GM20000 (cell line): ENCODE data around the gene MAP3K15.
A peak's percentile ranks its signal among the peaks of the same experiment; 100 is the strongest.

ENCODE experiments used
- DNase-seq: peaks from one replicate; pipeline ENCODE4 v3.0.0; 2012; ENCODE audit warnings: low spot score
- TF ChIP-seq, protein P1 (sequence below): IDR thresholded peaks from 2 replicates; pipeline ENCODE4 v1.5.1; 2012; ENCODE audit warnings: mild to moderate bottlenecking, control low read depth; ENCODE audit errors: extremely low read depth, missing control alignments

Gene MAP3K15

GRCh38 chrX:19514791-19515614 is at the start of gene MAP3K15:
TSS of gene MAP3K15 (minus strand) at chrX:19515508. CDS start at chrX:19515261, 247 bp downstream.
- DNase-seq = peak; percentile 62

DNA sequence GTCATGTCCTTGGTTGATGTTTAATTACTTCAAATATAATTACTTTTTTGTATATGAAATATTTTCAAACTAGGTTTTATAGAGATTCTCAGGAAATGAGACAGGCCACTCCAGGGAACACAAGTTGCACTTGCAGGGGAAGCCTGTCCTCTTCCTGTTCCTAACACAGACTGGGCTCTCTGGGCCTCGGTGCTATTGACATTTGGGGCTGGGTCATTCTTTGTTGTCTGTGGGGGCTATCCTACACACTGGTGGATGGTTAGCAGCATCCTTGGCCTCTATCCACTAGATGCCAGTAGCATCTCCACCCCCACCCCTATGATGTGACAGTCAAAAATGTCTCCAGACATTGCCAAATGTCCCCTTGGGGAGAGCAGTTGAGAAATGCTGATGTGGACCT is 49.3 kb upstream of the MAP3K15 start:
- TF ChIP-seq, protein P1, sequence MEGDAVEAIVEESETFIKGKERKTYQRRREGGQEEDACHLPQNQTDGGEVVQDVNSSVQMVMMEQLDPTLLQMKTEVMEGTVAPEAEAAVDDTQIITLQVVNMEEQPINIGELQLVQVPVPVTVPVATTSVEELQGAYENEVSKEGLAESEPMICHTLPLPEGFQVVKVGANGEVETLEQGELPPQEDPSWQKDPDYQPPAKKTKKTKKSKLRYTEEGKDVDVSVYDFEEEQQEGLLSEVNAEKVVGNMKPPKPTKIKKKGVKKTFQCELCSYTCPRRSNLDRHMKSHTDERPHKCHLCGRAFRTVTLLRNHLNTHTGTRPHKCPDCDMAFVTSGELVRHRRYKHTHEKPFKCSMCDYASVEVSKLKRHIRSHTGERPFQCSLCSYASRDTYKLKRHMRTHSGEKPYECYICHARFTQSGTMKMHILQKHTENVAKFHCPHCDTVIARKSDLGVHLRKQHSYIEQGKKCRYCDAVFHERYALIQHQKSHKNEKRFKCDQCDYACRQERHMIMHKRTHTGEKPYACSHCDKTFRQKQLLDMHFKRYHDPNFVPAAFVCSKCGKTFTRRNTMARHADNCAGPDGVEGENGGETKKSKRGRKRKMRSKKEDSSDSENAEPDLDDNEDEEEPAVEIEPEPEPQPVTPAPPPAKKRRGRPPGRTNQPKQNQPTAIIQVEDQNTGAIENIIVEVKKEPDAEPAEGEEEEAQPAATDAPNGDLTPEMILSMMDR = no peak
- DNase-seq = no peak

More at GRCh38 chrX:19514791-19515614, at the start of gene MAP3K15:
- TF ChIP-seq, protein P1 = peak; percentile 19

GRCh38 chrX:19563746-19564145 is 48.4 kb upstream of the MAP3K15 start:
- TF ChIP-seq, protein P1 = no peak
- DNase-seq = no peak

- TF ChIP-seq, protein P1 = no peak
- no peak for DNase-seq
Observed at GRCh38 chrX:19563327-19563726, 48.0 kb upstream of the MAP3K15 start.

GRCh38 chrX:19560611-19561010 is 45.3 kb upstream of the MAP3K15 start:
- no peak for DNase-seq
- TF ChIP-seq, protein P1 = no peak

- no peak for DNase-seq
- TF ChIP-seq, protein P1 = no peak
Observed at GRCh38 chrX:19557822-19558221, 42.5 kb upstream of the MAP3K15 start.

- no peak for DNase-seq
- TF ChIP-seq, protein P1 = no peak
Observed at GRCh38 chrX:19556202-19556601, 40.9 kb upstream of the MAP3K15 start.
